ENCODE data around the gene LRRN3. TPM values are rescaled to one million over a fixed set of nuclear protein-coding genes. Genes with fewer than 3 reads are reported as not detected.

Gene LRRN3
- total RNA-seq, 1 donor from 2014 or later, result not detected

GRCh38 chr7:111047595-111047994 lies 43.3 kb upstream of the LRRN3 start:
- H3K4me1 Mint-ChIP-seq (ENCODE audit: unreplicated experiment), result no peaks in the 10 kb centered on the region
- no peak for DNase-seq (ENCODE audit: low spot score)
- H3K4me3 Mint-ChIP-seq (ENCODE audit: unreplicated experiment), result no peak overlapping the region
- peaks cover 2% of the 10 kb centered on the region for H3K27me3 Mint-ChIP-seq (ENCODE audit: unreplicated experiment)
- H3K9me3 Mint-ChIP-seq (ENCODE audit: unreplicated experiment), result no peaks in the 10 kb centered on the region
- TF ChIP-seq CTCF (IDR thresholded peaks at IDR 0.05; ENCODE audit: unreplicated experiment), result no peak
- no peaks in the 10 kb centered on the region for H3K36me3 Mint-ChIP-seq (ENCODE audit: low read depth, unreplicated experiment)
- H3K27ac Mint-ChIP-seq (ENCODE audit: unreplicated experiment), result no peak overlapping the region

- H3K4me3 Mint-ChIP-seq (ENCODE audit: unreplicated experiment), result no peak overlapping the region
- no peaks in the 10 kb centered on the region for H3K9me3 Mint-ChIP-seq (ENCODE audit: unreplicated experiment)
- TF ChIP-seq CTCF (IDR thresholded peaks at IDR 0.05; ENCODE audit: unreplicated experiment), result no peak
- no peak overlapping the region for H3K27ac Mint-ChIP-seq (ENCODE audit: unreplicated experiment)
- no peaks in the 10 kb centered on the region for H3K4me1 Mint-ChIP-seq (ENCODE audit: unreplicated experiment)
- H3K36me3 Mint-ChIP-seq (ENCODE audit: low read depth, unreplicated experiment), result no peaks in the 10 kb centered on the region
- H3K27me3 Mint-ChIP-seq (ENCODE audit: unreplicated experiment), result no peaks in the 10 kb centered on the region
- DNase-seq (ENCODE audit: low spot score), result no peak
Observed at GRCh38 chr7:111049971-111050680, 40.8 kb upstream of the LRRN3 start.

GRCh38 chr7:111050875-111051416 lies 40.0 kb upstream of the LRRN3 start:
- Mint-ChIP-seq H3K9me3 (ENCODE audit: unreplicated experiment) (no peaks in the 10 kb centered on the region), H3K4me3 (ENCODE audit: unreplicated experiment) (no peak overlapping the region), H3K27me3 (ENCODE audit: unreplicated experiment) (no peaks in the 10 kb centered on the region), H3K36me3 (ENCODE audit: low read depth, unreplicated experiment) (no peaks in the 10 kb centered on the region), H3K4me1 (ENCODE audit: unreplicated experiment) (no peaks in the 10 kb centered on the region), H3K27ac (ENCODE audit: unreplicated experiment) (no peak overlapping the region)
- TF ChIP-seq CTCF (IDR thresholded peaks at IDR 0.05; ENCODE audit: unreplicated experiment), result no peak
- DNase-seq (ENCODE audit: low spot score), result no peak

- TF ChIP-seq CTCF (IDR thresholded peaks at IDR 0.05; ENCODE audit: unreplicated experiment), result no peak
- DNase-seq (ENCODE audit: low spot score), result no peak
- Mint-ChIP-seq H3K9me3 (ENCODE audit: unreplicated experiment) (no peaks in the 10 kb centered on the region), H3K27ac (ENCODE audit: unreplicated experiment) (no peak overlapping the region), H3K4me1 (ENCODE audit: unreplicated experiment) (no peaks in the 10 kb centered on the region), H3K27me3 (ENCODE audit: unreplicated experiment) (no peaks in the 10 kb centered on the region), H3K36me3 (ENCODE audit: low read depth, unreplicated experiment) (no peaks in the 10 kb centered on the region), H3K4me3 (ENCODE audit: unreplicated experiment) (no peak overlapping the region)
Observed at GRCh38 chr7:111051832-111052231, 39.1 kb upstream of the LRRN3 start.

GRCh38 chr7:111053035-111053434 lies 37.9 kb upstream of the LRRN3 start:
- no peak overlapping the region for H3K27ac Mint-ChIP-seq (ENCODE audit: unreplicated experiment)
- H3K4me1 Mint-ChIP-seq (ENCODE audit: unreplicated experiment), result no peaks in the 10 kb centered on the region
- no peaks in the 10 kb centered on the region for H3K9me3 Mint-ChIP-seq (ENCODE audit: unreplicated experiment)
- no peaks in the 10 kb centered on the region for H3K27me3 Mint-ChIP-seq (ENCODE audit: unreplicated experiment)
- DNase-seq (ENCODE audit: low spot score), result no peak
- no peak for TF ChIP-seq CTCF (IDR thresholded peaks at IDR 0.05; ENCODE audit: unreplicated experiment)
- no peak overlapping the region for H3K4me3 Mint-ChIP-seq (ENCODE audit: unreplicated experiment)
- H3K36me3 Mint-ChIP-seq (ENCODE audit: low read depth, unreplicated experiment), result no peaks in the 10 kb centered on the region

All from endothelial cell (in vitro differentiated cells).